ENCODE results near the gene PASD1. TPM values are rescaled to one million over a fixed set of nuclear protein-coding genes. Genes with fewer than 3 reads are reported as not detected.

The PASD1 gene
- total RNA-seq, 3 donors from 2014 or later: not detected

DNA sequence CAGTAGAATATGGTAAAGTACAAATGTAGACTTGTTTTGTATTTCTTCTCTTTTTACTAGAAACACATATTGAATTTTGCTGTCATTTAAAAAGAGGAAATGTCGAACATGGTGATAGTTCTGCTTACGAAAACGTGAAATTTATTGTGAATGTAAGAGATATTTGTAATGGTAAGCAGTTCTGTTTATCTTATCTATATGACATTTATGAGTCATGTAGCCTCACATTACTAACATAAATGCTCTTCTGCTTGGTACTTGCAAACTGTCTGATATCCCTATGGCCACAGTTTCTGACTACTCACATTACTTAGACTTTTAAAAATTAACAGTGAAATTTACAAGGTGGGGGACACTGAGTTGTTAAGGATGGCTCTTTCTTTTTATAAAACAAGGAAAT, 57.9 kb downstream of the PASD1 start:
- no peak overlapping the region for H3K4me3 ChIP-seq
- ATAC-seq (no peak), DNase-seq (no peak)
- TF ChIP-seq, protein P1, sequence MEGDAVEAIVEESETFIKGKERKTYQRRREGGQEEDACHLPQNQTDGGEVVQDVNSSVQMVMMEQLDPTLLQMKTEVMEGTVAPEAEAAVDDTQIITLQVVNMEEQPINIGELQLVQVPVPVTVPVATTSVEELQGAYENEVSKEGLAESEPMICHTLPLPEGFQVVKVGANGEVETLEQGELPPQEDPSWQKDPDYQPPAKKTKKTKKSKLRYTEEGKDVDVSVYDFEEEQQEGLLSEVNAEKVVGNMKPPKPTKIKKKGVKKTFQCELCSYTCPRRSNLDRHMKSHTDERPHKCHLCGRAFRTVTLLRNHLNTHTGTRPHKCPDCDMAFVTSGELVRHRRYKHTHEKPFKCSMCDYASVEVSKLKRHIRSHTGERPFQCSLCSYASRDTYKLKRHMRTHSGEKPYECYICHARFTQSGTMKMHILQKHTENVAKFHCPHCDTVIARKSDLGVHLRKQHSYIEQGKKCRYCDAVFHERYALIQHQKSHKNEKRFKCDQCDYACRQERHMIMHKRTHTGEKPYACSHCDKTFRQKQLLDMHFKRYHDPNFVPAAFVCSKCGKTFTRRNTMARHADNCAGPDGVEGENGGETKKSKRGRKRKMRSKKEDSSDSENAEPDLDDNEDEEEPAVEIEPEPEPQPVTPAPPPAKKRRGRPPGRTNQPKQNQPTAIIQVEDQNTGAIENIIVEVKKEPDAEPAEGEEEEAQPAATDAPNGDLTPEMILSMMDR (IDR thresholded peaks at IDR 0.05): no peak
- no peaks in the 10 kb centered on the region for H3K4me1 ChIP-seq (ENCODE audit: low read depth)
- no peaks in the 10 kb centered on the region for H3K36me3 ChIP-seq (ENCODE audit: low read depth)
- intact Hi-C loops (cut with DNase I, micrococcal nuclease): no loop called here
- no peaks in the 10 kb centered on the region for H3K9me3 ChIP-seq

DNA sequence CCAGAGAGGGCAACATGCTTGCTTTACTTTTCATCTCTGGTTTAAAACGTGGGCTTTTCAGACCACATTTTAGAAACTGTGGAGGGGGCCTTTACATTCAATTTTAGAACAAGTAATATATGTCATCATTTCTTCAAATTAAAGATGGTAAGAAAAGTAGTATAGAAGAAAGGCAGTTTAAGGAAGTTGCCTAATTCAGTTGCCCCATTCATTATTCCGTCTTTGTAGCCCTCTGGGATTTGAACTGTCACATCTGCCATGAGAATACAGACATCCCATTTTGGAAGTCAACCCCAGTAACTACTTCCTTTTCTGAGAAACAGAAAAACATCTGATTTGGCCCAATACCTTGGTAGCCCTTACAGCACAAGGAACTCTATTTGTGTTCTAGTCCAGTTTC, 61.2 kb downstream of the PASD1 start:
- Histone ChIP-seq H3K9me3 (no peaks in the 10 kb centered on the region), H3K4me3 (no peak overlapping the region), H3K4me1 (ENCODE audit: low read depth) (no peaks in the 10 kb centered on the region), H3K36me3 (ENCODE audit: low read depth) (no peaks in the 10 kb centered on the region)
- ATAC-seq (no peak), DNase-seq (no peak)
- TF ChIP-seq, protein P1 (IDR thresholded peaks at IDR 0.05): no peak
- intact Hi-C loops (cut with DNase I, micrococcal nuclease): no loop called here

DNA sequence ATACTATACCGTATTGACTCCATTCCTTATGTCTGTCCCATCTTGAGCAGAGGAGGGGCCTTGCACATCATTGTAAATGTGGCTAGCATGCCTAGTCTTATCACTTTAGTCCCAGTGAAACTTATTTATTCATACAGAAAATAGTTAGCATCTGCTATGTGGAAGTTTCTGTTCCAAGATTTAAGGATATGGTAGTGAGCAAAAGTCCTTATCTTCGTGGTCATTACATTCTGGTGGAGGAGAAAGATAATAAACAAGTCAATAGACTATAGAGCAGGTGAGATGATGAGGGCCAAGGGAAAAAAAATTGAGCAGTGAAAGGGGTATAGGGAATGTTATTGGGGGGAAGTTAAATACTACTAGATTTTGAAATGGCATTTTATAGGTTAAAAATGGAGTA, 68.3 kb downstream of the PASD1 start:
- intact Hi-C loops (cut with DNase I, micrococcal nuclease): no loop called here
- no peaks in the 10 kb centered on the region for H3K9me3 ChIP-seq
- ATAC-seq (no peak), DNase-seq (no peak)
- TF ChIP-seq, protein P1 (IDR thresholded peaks at IDR 0.05): no peak
- H3K4me1 ChIP-seq (ENCODE audit: low read depth): no peaks in the 10 kb centered on the region
- H3K4me3 ChIP-seq: no peak overlapping the region
- no peaks in the 10 kb centered on the region for H3K36me3 ChIP-seq (ENCODE audit: low read depth)

DNA sequence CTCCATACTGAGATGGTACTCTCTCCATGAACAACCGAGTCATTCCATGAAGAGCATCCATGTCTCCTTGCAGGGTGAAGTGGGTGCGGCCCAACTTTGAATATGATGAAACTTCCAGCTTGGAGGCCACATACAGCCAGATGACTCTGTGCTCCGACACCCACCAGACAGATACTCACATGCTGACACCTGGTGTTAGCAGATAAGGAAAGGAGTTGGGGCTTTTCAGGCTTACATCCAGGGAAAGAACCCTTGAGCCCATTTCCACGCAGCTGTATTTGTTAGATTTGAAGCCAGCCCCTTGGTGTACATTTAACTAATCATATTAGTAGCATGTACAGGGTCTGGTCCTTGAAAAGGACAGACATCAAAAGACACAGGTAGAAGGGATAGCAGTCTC, 69.7 kb downstream of the PASD1 start:
- intact Hi-C loops (cut with DNase I, micrococcal nuclease): no loop called here

DNA sequence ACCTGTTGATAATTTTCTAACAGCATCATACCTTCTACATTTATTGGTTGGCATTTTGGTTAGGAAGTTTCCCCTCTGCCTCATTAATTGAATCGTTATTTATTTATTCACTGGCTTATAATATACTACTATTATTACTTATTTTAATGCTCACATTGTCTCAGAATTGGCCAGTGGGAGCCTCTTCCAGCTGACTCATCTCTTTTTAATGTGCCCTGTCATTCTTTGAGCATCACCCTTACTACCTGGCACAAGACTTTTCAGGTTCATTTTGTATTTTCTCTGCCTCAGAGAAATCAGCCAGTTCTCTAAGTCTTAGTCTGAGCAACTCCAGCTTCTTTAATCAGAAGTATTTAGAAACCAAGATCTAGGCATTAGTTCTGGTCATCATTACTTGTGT, 71.5 kb downstream of the PASD1 start:
- H3K9me3 ChIP-seq: no peaks in the 10 kb centered on the region
- H3K4me1 ChIP-seq (ENCODE audit: low read depth): no peaks in the 10 kb centered on the region
- ATAC-seq (no peak), DNase-seq (no peak)
- H3K36me3 ChIP-seq (ENCODE audit: low read depth): no peaks in the 10 kb centered on the region
- no peak overlapping the region for H3K4me3 ChIP-seq
- TF ChIP-seq, protein P1 (IDR thresholded peaks at IDR 0.05): no peak
- intact Hi-C loops (cut with DNase I, micrococcal nuclease): no loop called here

More for the DNA sequence above, 69.7 kb downstream of the PASD1 start:
- no peak for DNase-seq
- ATAC-seq: no peak
- Histone ChIP-seq H3K36me3 (ENCODE audit: low read depth) (no peaks in the 10 kb centered on the region), H3K4me1 (ENCODE audit: low read depth) (no peaks in the 10 kb centered on the region), H3K4me3 (no peak overlapping the region), H3K9me3 (no peaks in the 10 kb centered on the region)
- TF ChIP-seq, protein P1 (IDR thresholded peaks at IDR 0.05): no peak

DNA sequence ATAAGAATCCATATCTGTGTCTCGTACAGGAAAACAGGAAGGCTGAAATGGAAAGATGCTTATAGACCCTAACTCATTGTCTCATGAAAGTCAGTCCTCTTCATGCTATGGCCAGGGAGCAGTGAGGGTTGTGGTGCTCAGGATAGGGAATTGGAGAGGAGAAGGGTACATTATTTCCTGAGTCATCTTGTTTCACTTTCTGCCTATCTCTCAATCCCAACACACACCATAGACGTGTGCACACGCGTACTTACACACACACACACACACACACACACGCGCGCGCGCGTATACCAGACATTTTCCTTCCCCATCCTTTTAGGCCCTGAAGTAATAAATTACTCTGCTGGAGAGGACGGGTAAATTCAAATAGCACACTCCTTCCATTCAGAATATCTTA, 78.1 kb downstream of the PASD1 start:
- intact Hi-C loops (cut with DNase I, micrococcal nuclease): no loop called here
- Histone ChIP-seq H3K4me1 (ENCODE audit: low read depth) (no peaks in the 10 kb centered on the region), H3K9me3 (no peaks in the 10 kb centered on the region), H3K36me3 (ENCODE audit: low read depth) (no peaks in the 10 kb centered on the region), H3K4me3 (no peak overlapping the region)
- no peak for DNase-seq
- TF ChIP-seq, protein P1 (IDR thresholded peaks at IDR 0.05): no peak
- no peak for ATAC-seq
